Neural progenitor cell (in vitro differentiated cells): ENCODE measurements around the gene ASCL3. TPM values are rescaled to one million over a fixed set of nuclear protein-coding genes. Genes with fewer than 3 reads are reported as not detected.

ENCODE experiments used
- DNase-seq: peaks from one replicate; pipeline ENCODE4 v3.0.0-alpha.2; 2016; ENCODE audit warnings: low spot score
- H2AFZ ChIP-seq: fragments of 200-600 bp; sonication (generic); replicated peaks from 2 replicates; pipeline ENCODE4 v1.6.1; 2016; ENCODE audit warnings: antibody characterized with exemption
- H3F3A ChIP-seq: fragments of 200-600 bp; sonication (generic); 2 replicates; pipeline ENCODE4 v1.6.1; 2016; ENCODE audit warnings: antibody characterized with exemption, low read depth
- H3K27ac ChIP-seq: fragments of 200-600 bp; sonication (generic); 2 replicates; pipeline ENCODE4 v1.5.1; 2016; ENCODE audit warnings: mild to moderate bottlenecking
- H3K27me3 ChIP-seq: fragments of 200-600 bp; sonication (generic); 2 replicates; pipeline ENCODE4 v1.6.1; 2016; ENCODE audit warnings: mild to moderate bottlenecking, moderate library complexity
- H3K36me3 ChIP-seq: fragments of 200-600 bp; sonication (generic); 2 replicates; pipeline ENCODE4 v1.5.1; 2016
- H3K4me1 ChIP-seq: fragments of 200-600 bp; sonication (generic); 2 replicates; pipeline ENCODE4 v1.6.1; 2016; ENCODE audit warnings: mixed run types
- H3K4me2 ChIP-seq: fragments of 200-600 bp; sonication (generic); 2 replicates; pipeline ENCODE4 v1.6.1; 2016
- H3K4me3 ChIP-seq: fragments of 200-600 bp; sonication (generic); 2 replicates; pipeline ENCODE4 v1.5.1; 2016
- H3K79me2 ChIP-seq: fragments of 200-600 bp; sonication (generic); 2 replicates; pipeline ENCODE4 v1.6.1; 2016; ENCODE audit warnings: low read depth
- H3K9ac ChIP-seq: fragments of 200-600 bp; sonication (generic); 2 replicates; pipeline ENCODE4 v1.6.1; 2016
- H3K9me3 ChIP-seq: fragments of 200-600 bp; sonication (generic); 2 replicates; pipeline ENCODE4 v1.5.1; 2016; ENCODE audit warnings: low read depth
- H4K20me1 ChIP-seq: fragments of 200-600 bp; sonication (generic); 2 replicates; pipeline ENCODE4 v1.6.1; 2016; ENCODE audit warnings: low read depth
- H3K27ac Mint-ChIP-seq: 3 replicates; pipeline ENCODE4 v1.8.0; 2021; ENCODE audit warnings: mixed read lengths
- H3K27me3 Mint-ChIP-seq: 2 replicates; pipeline ENCODE4 v1.8.0; 2022; ENCODE audit warnings: low read depth, mild to moderate bottlenecking, inconsistent platforms, moderate library complexity, mixed read lengths; ENCODE audit not compliant: insufficient read depth
- H3K36me3 Mint-ChIP-seq: 3 replicates; pipeline ENCODE4 v1.8.0; 2021; ENCODE audit warnings: mixed read lengths
- H3K4me1 Mint-ChIP-seq: 3 replicates; pipeline ENCODE4 v1.8.0; 2021; ENCODE audit warnings: mixed read lengths
- H3K4me3 Mint-ChIP-seq: 3 replicates; pipeline ENCODE4 v1.8.0; 2021; ENCODE audit warnings: mild to moderate bottlenecking, moderate library complexity, mixed read lengths
- H3K9me3 Mint-ChIP-seq: 3 replicates; pipeline ENCODE4 v1.8.0; 2020; ENCODE audit warnings: mixed read lengths
- CTCF ChIP-seq: fragments of 200-600 bp; sonication (generic); IDR thresholded peaks from 2 replicates; pipeline ENCODE4 v1.5.1; 2017; ENCODE audit warnings: antibody characterized with exemption, mild to moderate bottlenecking
- EZH2 ChIP-seq: fragments of 200-600 bp; sonication (generic); IDR thresholded peaks from 2 replicates; pipeline ENCODE4 v1.6.1; 2017; ENCODE audit warnings: antibody characterized with exemption, mild to moderate bottlenecking, moderate library complexity
- EZH2phosphoT487 ChIP-seq: fragments of 200-600 bp; sonication (generic); IDR thresholded peaks from 2 replicates; pipeline ENCODE4 v1.6.1; 2017; ENCODE audit warnings: antibody characterized with exemption
- total RNA-seq: library from RNA; depleted of rRNA; stranded (reverse); fragments of >200 nt; gene quantifications from 2 replicates; pipeline ENCODE4 v1.2.3, GENCODE V29; 2015; ENCODE audit warnings: low replicate concordance

Gene ASCL3
- total RNA-seq, 1 donor from 2014 or later: not detected

- H3K27ac Mint-ChIP-seq: peak overlapping the region; percentile 77
- no peaks in the 10 kb centered on the region for H3K27me3 Mint-ChIP-seq
- Histone ChIP-seq H3K4me1 (peaks cover 11% of the 10 kb centered on the region), H4K20me1 (no peaks in the 10 kb centered on the region), H3K9me3 (no peaks in the 10 kb centered on the region), H3K4me2 (peak overlapping the region; percentile 96), H3K27ac (peak overlapping the region; percentile 66), H3K36me3 (no peaks in the 10 kb centered on the region), H3K27me3 (no peaks in the 10 kb centered on the region), H2AFZ (peak overlapping the region; percentile 77), H3K4me3 (peak overlapping the region; percentile 81), H3K79me2 (peaks cover 29% of the 10 kb centered on the region), H3K9ac (peak overlapping the region; percentile 34), H3F3A (peaks cover 32% of the 10 kb centered on the region)
- peak overlapping the region; percentile 94 for H3K4me3 Mint-ChIP-seq
- no peaks in the 10 kb centered on the region for H3K9me3 Mint-ChIP-seq
- peaks cover 28% of the 10 kb centered on the region for H3K4me1 Mint-ChIP-seq
- no peaks in the 10 kb centered on the region for H3K36me3 Mint-ChIP-seq
- DNase-seq: peak; percentile 85
- no peak for TF ChIP-seq EZH2phosphoT487
- no peak for TF ChIP-seq EZH2
- TF ChIP-seq CTCF: no peak
Measured at GRCh38 chr11:8963569-8964323, 20.9 kb upstream of the ASCL3 start.

GRCh38 chr11:8962841-8963240, 20.0 kb upstream of the ASCL3 start:
- DNase-seq: no peak
- Histone ChIP-seq H3K9me3 (no peaks in the 10 kb centered on the region), H3K79me2 (peaks cover 35% of the 10 kb centered on the region), H3K4me1 (peaks cover 11% of the 10 kb centered on the region), H2AFZ (no peak overlapping the region), H3K27ac (no peak overlapping the region), H3K9ac (no peak overlapping the region), H3F3A (peaks cover 32% of the 10 kb centered on the region), H3K4me3 (no peak overlapping the region), H3K4me2 (peak overlapping the region; percentile 96), H3K36me3 (no peaks in the 10 kb centered on the region), H4K20me1 (no peaks in the 10 kb centered on the region), H3K27me3 (no peaks in the 10 kb centered on the region)
- peaks cover 28% of the 10 kb centered on the region for H3K4me1 Mint-ChIP-seq
- TF ChIP-seq EZH2 (no peak), CTCF (no peak), EZH2phosphoT487 (no peak)
- H3K27me3 Mint-ChIP-seq: no peaks in the 10 kb centered on the region
- H3K4me3 Mint-ChIP-seq: peak overlapping the region; percentile 94
- no peaks in the 10 kb centered on the region for H3K36me3 Mint-ChIP-seq
- H3K9me3 Mint-ChIP-seq: no peaks in the 10 kb centered on the region
- no peak overlapping the region for H3K27ac Mint-ChIP-seq

- Histone ChIP-seq H3K9ac (no peak overlapping the region), H3K27ac (no peak overlapping the region), H3K4me1 (peaks cover 11% of the 10 kb centered on the region), H3K4me3 (no peak overlapping the region), H3K4me2 (no peak overlapping the region), H3K9me3 (no peaks in the 10 kb centered on the region), H3F3A (peaks cover 32% of the 10 kb centered on the region), H3K79me2 (peaks cover 35% of the 10 kb centered on the region), H2AFZ (no peak overlapping the region), H3K27me3 (no peaks in the 10 kb centered on the region), H4K20me1 (no peaks in the 10 kb centered on the region), H3K36me3 (no peaks in the 10 kb centered on the region)
- H3K36me3 Mint-ChIP-seq: no peaks in the 10 kb centered on the region
- no peak for DNase-seq
- peaks cover 28% of the 10 kb centered on the region for H3K4me1 Mint-ChIP-seq
- no peaks in the 10 kb centered on the region for H3K27me3 Mint-ChIP-seq
- H3K4me3 Mint-ChIP-seq: no peak overlapping the region
- no peak overlapping the region for H3K27ac Mint-ChIP-seq
- TF ChIP-seq EZH2phosphoT487: no peak
- H3K9me3 Mint-ChIP-seq: no peaks in the 10 kb centered on the region
Measured at GRCh38 chr11:8961401-8961800, 18.6 kb upstream of the ASCL3 start.

- Histone ChIP-seq H3K4me3 (no peak overlapping the region), H3F3A (peaks cover 17% of the 10 kb centered on the region), H3K27me3 (no peaks in the 10 kb centered on the region), H3K4me1 (peaks cover 7% of the 10 kb centered on the region), H3K9me3 (no peaks in the 10 kb centered on the region), H3K4me2 (no peak overlapping the region), H2AFZ (no peak overlapping the region), H3K9ac (no peak overlapping the region), H3K27ac (no peak overlapping the region), H4K20me1 (no peaks in the 10 kb centered on the region), H3K36me3 (peaks cover 9% of the 10 kb centered on the region), H3K79me2 (peaks cover 35% of the 10 kb centered on the region)
- no peak overlapping the region for H3K27ac Mint-ChIP-seq
- peaks cover 2% of the 10 kb centered on the region for H3K9me3 Mint-ChIP-seq
- H3K27me3 Mint-ChIP-seq: no peaks in the 10 kb centered on the region
- DNase-seq: peak; percentile 83
- H3K4me1 Mint-ChIP-seq: peaks cover 19% of the 10 kb centered on the region
- H3K4me3 Mint-ChIP-seq: no peak overlapping the region
- peak; percentile 77 for TF ChIP-seq CTCF
- no peak for TF ChIP-seq EZH2
- H3K36me3 Mint-ChIP-seq: peaks cover 9% of the 10 kb centered on the region
Measured at GRCh38 chr11:8959546-8960166, 16.8 kb upstream of the ASCL3 start.
